ENCODE data around the gene WNT2. TPM values are rescaled to one million over a fixed set of nuclear protein-coding genes. Genes with fewer than 3 reads are reported as not detected.

WNT2 gene
- total RNA-seq, 1 donor from 2014 or later = under 0.01 TPM

DNA sequence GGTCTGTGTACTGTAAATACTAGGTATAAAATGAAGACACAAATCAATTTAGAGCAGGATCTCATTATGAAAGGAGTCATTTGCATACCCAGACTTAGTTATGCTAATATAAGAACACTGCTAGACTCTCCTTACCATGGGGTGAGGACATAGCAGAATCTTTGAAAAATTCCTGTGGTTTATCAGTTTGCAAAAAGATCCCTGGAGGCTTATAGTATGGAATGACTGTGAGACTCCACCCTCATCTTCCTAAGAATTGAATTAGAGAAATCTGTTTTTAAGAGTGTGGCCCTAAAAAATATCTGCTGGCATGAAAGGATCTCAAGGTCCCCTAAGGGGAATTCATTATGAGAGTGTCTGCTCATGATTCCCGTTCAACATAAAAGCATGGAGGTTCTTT is 63.2 kb downstream of the WNT2 start:
- TF ChIP-seq, protein P1, sequence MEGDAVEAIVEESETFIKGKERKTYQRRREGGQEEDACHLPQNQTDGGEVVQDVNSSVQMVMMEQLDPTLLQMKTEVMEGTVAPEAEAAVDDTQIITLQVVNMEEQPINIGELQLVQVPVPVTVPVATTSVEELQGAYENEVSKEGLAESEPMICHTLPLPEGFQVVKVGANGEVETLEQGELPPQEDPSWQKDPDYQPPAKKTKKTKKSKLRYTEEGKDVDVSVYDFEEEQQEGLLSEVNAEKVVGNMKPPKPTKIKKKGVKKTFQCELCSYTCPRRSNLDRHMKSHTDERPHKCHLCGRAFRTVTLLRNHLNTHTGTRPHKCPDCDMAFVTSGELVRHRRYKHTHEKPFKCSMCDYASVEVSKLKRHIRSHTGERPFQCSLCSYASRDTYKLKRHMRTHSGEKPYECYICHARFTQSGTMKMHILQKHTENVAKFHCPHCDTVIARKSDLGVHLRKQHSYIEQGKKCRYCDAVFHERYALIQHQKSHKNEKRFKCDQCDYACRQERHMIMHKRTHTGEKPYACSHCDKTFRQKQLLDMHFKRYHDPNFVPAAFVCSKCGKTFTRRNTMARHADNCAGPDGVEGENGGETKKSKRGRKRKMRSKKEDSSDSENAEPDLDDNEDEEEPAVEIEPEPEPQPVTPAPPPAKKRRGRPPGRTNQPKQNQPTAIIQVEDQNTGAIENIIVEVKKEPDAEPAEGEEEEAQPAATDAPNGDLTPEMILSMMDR (IDR thresholded peaks at IDR 0.05; ENCODE audit: insufficient read depth, low read length, severe bottlenecking) = no peak
- no peaks in the 10 kb centered on the region for H3K27me3 ChIP-seq (ENCODE audit: control insufficient read depth, insufficient read depth, low read length)
- H3K36me3 ChIP-seq (ENCODE audit: control insufficient read depth, insufficient read depth, low read length) = no peaks in the 10 kb centered on the region
- FAIRE-seq (no peak), DNase-seq (ENCODE audit: low read depth) (peak; percentile 29)
- no peak overlapping the region for H3K4me3 ChIP-seq (ENCODE audit: low read depth, low read length)

DNA sequence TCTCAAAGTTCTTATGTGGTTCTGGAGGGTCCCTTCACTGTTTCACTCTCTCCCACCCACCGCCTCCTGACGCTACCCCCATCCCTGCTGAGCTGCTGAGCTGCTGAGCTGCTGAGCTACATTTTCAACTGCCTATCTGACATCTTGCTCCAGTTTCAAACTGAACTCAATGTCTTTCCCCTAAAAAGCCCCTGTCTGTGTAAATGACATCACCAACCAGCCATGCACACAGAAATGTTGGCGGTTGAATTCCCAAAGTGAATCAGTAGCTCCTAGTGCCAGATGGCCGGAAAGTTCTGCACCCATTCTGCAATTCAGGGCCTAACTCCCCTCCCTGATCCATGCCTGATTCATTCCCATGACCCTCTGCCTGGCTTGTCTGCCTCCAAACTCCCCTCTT is 71.2 kb downstream of the WNT2 start:
- Histone ChIP-seq H3K36me3 (ENCODE audit: control insufficient read depth, insufficient read depth, low read length) (no peaks in the 10 kb centered on the region), H3K27me3 (ENCODE audit: control insufficient read depth, insufficient read depth, low read length) (no peaks in the 10 kb centered on the region), H3K4me3 (ENCODE audit: low read depth, low read length) (no peak overlapping the region)
- TF ChIP-seq, protein P1 (IDR thresholded peaks at IDR 0.05; ENCODE audit: insufficient read depth, low read length, severe bottlenecking) = no peak
- FAIRE-seq = no peak
- no peak for DNase-seq (ENCODE audit: low read depth)

DNA sequence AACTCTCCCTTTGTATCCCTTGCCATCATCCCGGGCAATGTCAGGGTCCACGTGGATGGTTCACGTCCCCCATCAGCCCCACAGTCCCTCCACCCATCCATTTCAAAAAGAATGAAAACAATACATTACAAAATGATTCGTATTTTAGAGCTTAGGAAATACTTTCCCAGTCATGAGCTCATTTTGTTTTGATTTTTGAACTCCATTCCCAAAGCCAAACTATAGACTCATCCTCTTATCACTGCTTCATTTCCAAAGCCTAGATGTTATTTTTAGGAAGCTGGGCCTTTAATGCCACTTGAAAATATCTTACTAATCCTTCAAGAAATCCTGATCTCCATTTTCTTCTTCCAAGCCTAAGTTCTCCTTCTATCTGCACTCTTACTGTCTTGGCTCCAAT is 72.1 kb downstream of the WNT2 start:
- Histone ChIP-seq H3K36me3 (ENCODE audit: control insufficient read depth, insufficient read depth, low read length) (no peaks in the 10 kb centered on the region), H3K27me3 (ENCODE audit: control insufficient read depth, insufficient read depth, low read length) (no peaks in the 10 kb centered on the region), H3K4me3 (ENCODE audit: low read depth, low read length) (no peak overlapping the region)
- FAIRE-seq = no peak
- TF ChIP-seq, protein P1 (IDR thresholded peaks at IDR 0.05; ENCODE audit: insufficient read depth, low read length, severe bottlenecking) = no peak
- DNase-seq (ENCODE audit: low read depth) = no peak

DNA sequence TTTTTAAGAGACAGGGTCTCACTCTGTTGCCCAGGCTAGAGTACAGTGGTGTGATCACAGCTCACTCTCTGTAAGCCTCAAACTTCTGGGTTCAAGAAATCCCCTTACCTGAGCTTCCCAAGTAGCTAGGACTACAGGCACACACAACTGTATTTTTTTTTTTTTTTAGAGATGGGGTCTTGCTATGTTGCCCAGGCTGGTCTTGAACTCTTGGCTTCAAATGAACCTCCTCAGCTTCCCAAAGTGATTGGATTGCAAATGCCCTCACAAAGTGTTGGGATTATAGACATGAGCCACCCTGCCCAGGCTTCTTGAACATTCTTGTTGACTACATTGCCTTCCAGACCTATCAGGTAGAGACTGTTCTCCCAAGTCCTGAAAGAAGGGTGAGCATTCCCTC is 72.6 kb downstream of the WNT2 start:
- H3K4me3 ChIP-seq (ENCODE audit: low read depth, low read length) = no peak overlapping the region
- TF ChIP-seq, protein P1 (IDR thresholded peaks at IDR 0.05; ENCODE audit: insufficient read depth, low read length, severe bottlenecking) = no peak
- H3K27me3 ChIP-seq (ENCODE audit: control insufficient read depth, insufficient read depth, low read length) = no peaks in the 10 kb centered on the region
- DNase-seq (ENCODE audit: low read depth) = no peak
- H3K36me3 ChIP-seq (ENCODE audit: control insufficient read depth, insufficient read depth, low read length) = no peaks in the 10 kb centered on the region
- FAIRE-seq = no peak

DNA sequence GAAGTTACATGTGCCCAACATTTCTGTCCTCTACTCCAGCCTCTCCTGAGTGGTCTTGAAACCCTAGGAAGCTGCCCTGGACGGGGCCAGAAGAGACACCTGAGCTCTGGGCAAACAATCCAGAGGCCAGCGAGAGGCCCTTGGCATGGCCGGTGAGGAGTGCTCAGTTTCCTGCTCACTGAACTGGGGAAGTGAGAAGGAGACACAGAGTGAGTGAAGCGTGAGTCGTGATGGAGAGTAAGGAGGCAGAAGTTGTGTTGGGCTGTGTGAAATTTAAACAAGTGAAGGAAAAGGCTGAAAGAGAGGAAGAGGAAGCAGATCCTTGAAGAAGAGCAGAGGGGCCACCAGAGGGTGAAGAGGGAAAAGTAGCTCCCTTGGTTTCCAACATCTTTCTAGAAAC is 73.2 kb downstream of the WNT2 start:
- FAIRE-seq = no peak
- H3K4me3 ChIP-seq (ENCODE audit: low read depth, low read length) = no peak overlapping the region
- TF ChIP-seq, protein P1 (IDR thresholded peaks at IDR 0.05; ENCODE audit: insufficient read depth, low read length, severe bottlenecking) = no peak

DNA sequence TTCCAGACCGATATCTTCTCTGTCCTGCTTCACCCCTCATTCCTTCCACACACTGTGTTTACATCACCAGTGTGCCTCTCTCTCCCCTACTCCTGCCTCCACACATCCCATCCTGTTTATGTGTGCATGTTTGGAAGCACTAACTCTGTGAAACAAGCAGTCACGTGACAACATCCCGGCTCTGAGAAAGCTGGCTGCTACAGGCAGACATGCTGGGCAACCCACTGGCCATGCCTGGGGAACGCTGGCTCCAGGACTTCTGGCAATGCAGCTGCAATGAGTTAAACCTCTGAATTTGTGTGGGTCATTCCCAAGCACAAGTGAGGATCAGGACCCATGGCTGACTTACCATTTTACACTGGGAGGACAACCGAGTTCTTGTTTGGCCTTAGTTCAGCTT is 74.0 kb downstream of the WNT2 start:
- no peak overlapping the region for H3K4me3 ChIP-seq (ENCODE audit: low read depth, low read length)
- TF ChIP-seq, protein P1 (IDR thresholded peaks at IDR 0.05; ENCODE audit: insufficient read depth, low read length, severe bottlenecking) = no peak
- no peaks in the 10 kb centered on the region for H3K36me3 ChIP-seq (ENCODE audit: control insufficient read depth, insufficient read depth, low read length)
- DNase-seq (ENCODE audit: low read depth) (no peak), FAIRE-seq (no peak)
- H3K27me3 ChIP-seq (ENCODE audit: control insufficient read depth, insufficient read depth, low read length) = no peaks in the 10 kb centered on the region

More for the DNA sequence above, 73.2 kb downstream of the WNT2 start:
- DNase-seq (ENCODE audit: low read depth) = no peak
- no peaks in the 10 kb centered on the region for H3K27me3 ChIP-seq (ENCODE audit: control insufficient read depth, insufficient read depth, low read length)
- H3K36me3 ChIP-seq (ENCODE audit: control insufficient read depth, insufficient read depth, low read length) = no peaks in the 10 kb centered on the region
